GM12878 (cell line): Measurements from ENCODE around the gene IQGAP2. TPM values are rescaled to one million over a fixed set of nuclear protein-coding genes. Genes with fewer than 3 reads are reported as not detected.

Experiments used
- ATAC-seq: fragments of 200-7000 bp; cut with Tn5 transposase; 3 replicates; pipeline ENCODE4 v1.9.1; 2020; ENCODE audit warnings: mild to moderate bottlenecking, moderate library complexity
- BruUV-seq: library from RNA; stranded (reverse); fragments of 400-500 nt; replicated peaks from 2 replicates; lab custom pipeline; 2021; lab: Mats Ljungman, UMichigan
- CTCF ChIA-PET: fragments of 300-600 bp; sonication (Branson Sonifier 250); formaldehyde crosslinking; extraction: SDS; loops from one replicate; lab custom pipeline; 2021; ENCODE audit warnings: inconsistent platforms; lab: Yijun Ruan, JAX
- POLR2A ChIA-PET: fragments of 350-600 bp; formaldehyde crosslinking; extraction: SDS; loops from one replicate; lab custom pipeline; 2021; ENCODE audit warnings: inconsistent platforms; lab: Charles Lee
- RAD21 ChIA-PET: fragments of 300-600 bp; sonication (Branson Sonifier 250); formaldehyde crosslinking; loops from one replicate; lab custom pipeline; 2023; ENCODE audit warnings: antibody characterized with exemption; ENCODE audit not compliant: unreplicated experiment; lab: Charles Lee
- SMC1A ChIA-PET: fragments of 300-600 bp; sonication (Branson Sonifier 250); formaldehyde crosslinking; loops from one replicate; lab custom pipeline; 2023; ENCODE audit not compliant: unreplicated experiment, uncharacterized antibody; lab: Charles Lee
- DNase-seq: peaks from one replicate; pipeline ENCODE4 v3.0.0-alpha.2; 2011; ENCODE audit warnings: low read depth, low spot score
- FAIRE-seq: peaks from 3 replicates; lab custom pipeline; 2011; peaks lifted over from hg19 to GRCh38; lab: Jason Lieb, UNC
- H2AFZ ChIP-seq: 2 replicates; pipeline ENCODE4 v1.6.0; 2011; ENCODE audit warnings: low read depth, low read length, control low read depth; ENCODE audit not compliant: control insufficient read depth
- H3K27ac ChIP-seq: 2 replicates; pipeline ENCODE4 v1.5.1; 2011; ENCODE audit warnings: control low read depth; ENCODE audit not compliant: control insufficient read depth, insufficient read depth
- H3K27me3 ChIP-seq, 2 experiments: replicated peaks in 1 of 2; 2 replicates each; pipeline versions ENCODE4 v1.6.0 to v1.6.1; 2011; ENCODE audit warnings: low read length in 1 of 2; ENCODE audit not compliant: control insufficient read depth in 2 of 2, insufficient read depth in 2 of 2
- H3K36me3 ChIP-seq, 2 experiments: 2 replicates each; pipeline ENCODE4 v1.5.1; 2011; ENCODE audit warnings: low read length in 1 of 2; ENCODE audit not compliant: control insufficient read depth in 2 of 2, insufficient read depth in 2 of 2
- H3K4me1 ChIP-seq: 2 replicates; pipeline ENCODE4 v1.6.1; 2011; ENCODE audit warnings: mild to moderate bottlenecking, low read length, moderate library complexity, mixed read lengths; ENCODE audit not compliant: control insufficient read depth, insufficient read depth
- H3K4me2 ChIP-seq: 2 replicates; pipeline ENCODE4 v1.6.0; 2011; ENCODE audit warnings: control low read depth; ENCODE audit not compliant: control insufficient read depth, insufficient read depth
- H3K4me3 ChIP-seq: fragments of 200-600 bp; sonication (generic); 2 replicates; pipeline ENCODE4 v1.5.1; 2016
- H3K79me2 ChIP-seq: 2 replicates; pipeline ENCODE4 v1.6.0; 2011; ENCODE audit warnings: low read length; ENCODE audit not compliant: control insufficient read depth, insufficient read depth
- H3K9ac ChIP-seq: 2 replicates; pipeline ENCODE4 v1.8.0; 2011; ENCODE audit warnings: low read length, control low read depth, mixed read lengths; ENCODE audit not compliant: control insufficient read depth, insufficient read depth
- H3K9me3 ChIP-seq: replicated peaks from 3 replicates; pipeline ENCODE4 v1.5.1; 2011; ENCODE audit warnings: mild to moderate bottlenecking, low read length; ENCODE audit not compliant: control insufficient read depth, insufficient read depth
- H4K20me1 ChIP-seq: 2 replicates; pipeline ENCODE4 v1.6.0; 2011; ENCODE audit not compliant: control insufficient read depth, insufficient read depth
- BMI1 ChIP-seq: fragments of 450-650 bp; IDR thresholded peaks from 2 replicates; pipeline ENCODE4 v1.6.1; 2016; ENCODE audit warnings: mild to moderate bottlenecking, moderate library complexity, borderline replicate concordance
- HCFC1 ChIP-seq: fragments of 150-350 bp; IDR thresholded peaks from 2 replicates; pipeline ENCODE4 v1.6.1; 2014; ENCODE audit warnings: low read length
- RELA ChIP-seq: fragments of 450-650 bp; IDR thresholded peaks from 2 replicates; pipeline ENCODE4 v1.8.0; 2014; ENCODE audit warnings: borderline replicate concordance; ENCODE audit not compliant: partially characterized antibody
- WGBS: methylation state at CpG from one replicate; pipeline ENCODE4 v1.1.6; 2016; ENCODE audit warnings: low lambda C conversion rate; ENCODE audit not compliant: insufficient replicate concordance, insufficient coverage; ENCODE audit errors: missing lambda C conversion rate; 5-methylcytosine and 5-hydroxymethylcytosine counted together
- in situ Hi-C: fragments of 300-500 bp; cut with MboI; formaldehyde crosslinking; loops from 9 replicates; pipeline ENCODE4 v1.14.3; 2018; ENCODE audit warnings: mixed read lengths
- intact Hi-C: fragments of 100-400 bp; cut with micrococcal nuclease; formaldehyde crosslinking; loops from one replicate; pipeline ENCODE4 v1.14.2; 2022; ENCODE audit not compliant: unreplicated experiment
- polyA plus RNA-seq, 11 experiments: library from polyadenylated mRNA; depleted of rRNA in 4 of 11; unstranded in 6 of 11; stranded (reverse) in 5 of 11; fragments of >200 nt; fragmentation: Nextera tagmentation in 4 of 11; fragmentation: Illumina TruSeq in 1 of 11; extraction: Ambion mirVana in 4 of 11; extraction: Trizol in 1 of 11; gene quantifications; 1 replicate in 1 of 11; 2 replicates in 10 of 11; pipeline versions ENCODE4 v1.2.1 to v1.2.3, GENCODE V29; 2011 to 2016; ENCODE audit warnings: inconsistent platforms in 2 of 11, missing spikeins in 2 of 11, low read depth in 1 of 11
- total RNA-seq, 4 experiments: library from RNA; depleted of rRNA in 3 of 4; stranded (reverse); fragments of >200 nt in 3 of 4; fragmentation: Illumina TruSeq in 1 of 4; extraction: Trizol in 1 of 4; gene quantifications; 2 replicates each; pipeline versions ENCODE4 v1.2.1 to v1.2.3, GENCODE V29; 2013 to 2021
- TF ChIP-seq, protein P1 (sequence below): IDR thresholded peaks from 2 replicates; pipeline ENCODE4 v1.6.1; 2012; ENCODE audit warnings: mild to moderate bottlenecking, low read depth, low read length

Gene IQGAP2
- total and polyA plus RNA-seq, 10 of the 15 experiments (the other 5 are each of a cell fraction or from before 2014, with no cell fraction given), result 14.5 to 41.4 (median 21.8) TPM

DNA sequence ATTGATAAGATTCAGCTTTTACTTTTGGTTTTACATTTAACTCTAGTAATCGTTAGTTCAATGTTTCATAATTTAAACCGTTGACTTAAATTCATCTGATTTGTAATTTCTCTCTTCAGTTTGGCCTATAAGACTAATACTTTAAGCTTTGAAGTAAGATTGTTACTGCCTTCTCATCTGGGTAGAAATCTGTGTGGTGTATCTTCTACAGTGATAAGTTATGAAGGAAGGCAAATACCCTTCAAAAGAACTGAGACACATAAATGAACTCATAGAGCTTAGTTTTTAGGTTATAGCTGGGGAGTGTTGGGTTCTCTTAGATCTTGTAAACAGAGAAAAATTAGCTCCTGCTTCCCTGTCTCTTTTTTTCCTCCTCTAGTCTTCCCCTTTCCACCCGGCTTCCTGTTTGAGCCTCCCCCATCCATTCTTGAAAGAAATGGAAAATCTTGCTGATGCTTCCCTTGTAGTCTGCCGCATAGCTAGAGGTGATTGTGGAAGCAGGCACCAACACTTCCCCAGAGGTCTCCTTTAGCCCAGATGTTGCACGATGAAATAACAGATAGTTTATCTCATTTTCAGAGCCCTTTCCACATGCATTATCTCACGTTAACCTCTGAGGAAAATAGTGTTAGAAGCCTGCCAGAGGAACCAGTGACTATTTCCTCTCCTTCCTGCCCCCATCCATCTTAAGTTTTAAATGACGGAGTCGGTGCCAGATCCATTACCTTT is 222.2 kb downstream of the IQGAP2 start:
- no peaks in the 10 kb centered on the region for H3K36me3 ChIP-seq
- DNase-seq, result no peak
- no peaks in the 10 kb centered on the region for H4K20me1 ChIP-seq
- no TSS peak for BruUV-seq
- H2AFZ ChIP-seq, result no peak overlapping the region
- in situ Hi-C loops (no loop called here), intact Hi-C loops (no loop called here)
- WGBS, result 62% methylated on average over 8 of the region's 8 CpGs
- no peaks in the 10 kb centered on the region for H3K79me2 ChIP-seq
- no peak overlapping the region for H3K4me3 ChIP-seq
- FAIRE-seq, result no peak
- 0 out of 2 replicates have a peak, but pooled peaks cover 5% of the 10 kb centered on the region for H3K4me1 ChIP-seq
- TF ChIP-seq BMI1, result no peak
- TF ChIP-seq, protein P1, sequence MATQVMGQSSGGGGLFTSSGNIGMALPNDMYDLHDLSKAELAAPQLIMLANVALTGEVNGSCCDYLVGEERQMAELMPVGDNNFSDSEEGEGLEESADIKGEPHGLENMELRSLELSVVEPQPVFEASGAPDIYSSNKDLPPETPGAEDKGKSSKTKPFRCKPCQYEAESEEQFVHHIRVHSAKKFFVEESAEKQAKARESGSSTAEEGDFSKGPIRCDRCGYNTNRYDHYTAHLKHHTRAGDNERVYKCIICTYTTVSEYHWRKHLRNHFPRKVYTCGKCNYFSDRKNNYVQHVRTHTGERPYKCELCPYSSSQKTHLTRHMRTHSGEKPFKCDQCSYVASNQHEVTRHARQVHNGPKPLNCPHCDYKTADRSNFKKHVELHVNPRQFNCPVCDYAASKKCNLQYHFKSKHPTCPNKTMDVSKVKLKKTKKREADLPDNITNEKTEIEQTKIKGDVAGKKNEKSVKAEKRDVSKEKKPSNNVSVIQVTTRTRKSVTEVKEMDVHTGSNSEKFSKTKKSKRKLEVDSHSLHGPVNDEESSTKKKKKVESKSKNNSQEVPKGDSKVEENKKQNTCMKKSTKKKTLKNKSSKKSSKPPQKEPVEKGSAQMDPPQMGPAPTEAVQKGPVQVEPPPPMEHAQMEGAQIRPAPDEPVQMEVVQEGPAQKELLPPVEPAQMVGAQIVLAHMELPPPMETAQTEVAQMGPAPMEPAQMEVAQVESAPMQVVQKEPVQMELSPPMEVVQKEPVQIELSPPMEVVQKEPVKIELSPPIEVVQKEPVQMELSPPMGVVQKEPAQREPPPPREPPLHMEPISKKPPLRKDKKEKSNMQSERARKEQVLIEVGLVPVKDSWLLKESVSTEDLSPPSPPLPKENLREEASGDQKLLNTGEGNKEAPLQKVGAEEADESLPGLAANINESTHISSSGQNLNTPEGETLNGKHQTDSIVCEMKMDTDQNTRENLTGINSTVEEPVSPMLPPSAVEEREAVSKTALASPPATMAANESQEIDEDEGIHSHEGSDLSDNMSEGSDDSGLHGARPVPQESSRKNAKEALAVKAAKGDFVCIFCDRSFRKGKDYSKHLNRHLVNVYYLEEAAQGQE, result no peak
- no peak for TF ChIP-seq RELA
- TF ChIP-seq HCFC1, result no peak
- TF ChIP-seq, all 136 proteins: peak for 0
- CTCF ChIA-PET, result interaction anchor here (1.2 to 2.5 kb wide), 3 partner anchors 15 to 149 kb away, joined by 8 to 9 read pairs (median 8); no protein-coding TSS in a partner anchor
- Histone ChIP-seq H3K9me3 (no peaks in the 10 kb centered on the region), H3K9ac (no peak overlapping the region), H3K27ac (no peak overlapping the region), H3K27me3 (no peaks in the 10 kb centered on the region), H3K4me2 (no peak overlapping the region)
- POLR2A ChIA-PET, result interaction anchor here (0.6 kb wide), 1 partner anchor 80 kb away, joined by 3 read pairs; no protein-coding TSS in a partner anchor
- SMC1A ChIA-PET, result interaction anchor here (0.8 to 2.4 kb wide), 6 partner anchors 10 to 17 kb away, joined by 3 to 7 read pairs (median 4); no protein-coding TSS in a partner anchor
- RAD21 ChIA-PET, result interaction anchor here (1.0 kb wide), 1 partner anchor 25 kb away, joined by 3 read pairs; no protein-coding TSS in a partner anchor
- ATAC-seq, result no peak
